ENCODE data around the gene PRDM15.
A peak's percentile ranks its signal among the peaks of the same experiment; 100 is the strongest.

The PRDM15 gene

GRCh38 chr21:41885341-41886024 is 6.3 kb upstream of the PRDM15 start:
- DNase-seq (ENCODE audit: low read depth) = no peak

GRCh38 chr21:41884501-41885030 is 5.4 kb upstream of the PRDM15 start:
- no peak for DNase-seq (ENCODE audit: low read depth)

DNA sequence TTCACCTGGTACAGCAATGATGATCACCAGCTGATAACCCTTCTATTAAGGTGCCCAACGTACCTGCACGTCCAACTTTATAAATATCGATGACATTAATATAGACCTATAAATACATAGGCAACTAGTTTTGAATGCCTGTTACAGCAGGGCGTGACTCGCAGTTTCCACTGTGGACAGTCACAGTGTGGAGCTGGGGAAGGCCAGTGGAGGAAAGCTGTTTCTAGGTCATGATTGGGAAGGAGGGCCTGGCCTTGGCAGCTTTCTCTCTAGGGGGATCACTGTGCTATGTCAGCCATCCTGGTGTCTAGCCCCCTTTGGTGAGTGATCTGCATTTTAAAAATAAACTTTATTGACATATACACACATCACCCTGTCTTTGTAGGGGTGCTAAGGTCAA is 4.4 kb upstream of the PRDM15 start:
- DNase-seq (ENCODE audit: low read depth) = no peak

- no peak for DNase-seq (ENCODE audit: low read depth)
Observed at GRCh38 chr21:41881051-41881450, 1.9 kb upstream of the PRDM15 start.

DNA sequence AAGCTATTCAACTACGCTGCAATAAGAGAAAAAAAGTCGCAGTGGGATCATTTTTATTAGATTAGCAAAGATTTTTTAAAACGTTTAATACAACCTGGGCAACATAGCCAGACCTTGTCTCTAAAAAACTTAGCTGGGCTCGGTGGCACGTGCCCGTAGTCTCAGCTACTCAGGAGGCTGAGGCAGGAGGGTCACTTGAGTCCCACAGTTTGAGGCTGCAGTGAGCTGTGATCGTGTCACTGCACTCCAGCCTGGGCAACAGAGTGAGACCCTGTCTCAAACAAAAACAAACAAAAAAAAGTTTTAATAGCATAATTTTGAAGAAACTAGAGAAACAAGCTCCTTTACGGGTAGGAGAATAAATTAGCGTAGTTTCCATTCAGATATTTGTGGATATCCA is 1.0 kb upstream of the PRDM15 start:
- DNase-seq (ENCODE audit: low read depth) = no peak

- DNase-seq (ENCODE audit: low read depth) = peak; percentile 66
Observed at GRCh38 chr21:41878831-41879189, 334 bp downstream of the PRDM15 start.

DNA sequence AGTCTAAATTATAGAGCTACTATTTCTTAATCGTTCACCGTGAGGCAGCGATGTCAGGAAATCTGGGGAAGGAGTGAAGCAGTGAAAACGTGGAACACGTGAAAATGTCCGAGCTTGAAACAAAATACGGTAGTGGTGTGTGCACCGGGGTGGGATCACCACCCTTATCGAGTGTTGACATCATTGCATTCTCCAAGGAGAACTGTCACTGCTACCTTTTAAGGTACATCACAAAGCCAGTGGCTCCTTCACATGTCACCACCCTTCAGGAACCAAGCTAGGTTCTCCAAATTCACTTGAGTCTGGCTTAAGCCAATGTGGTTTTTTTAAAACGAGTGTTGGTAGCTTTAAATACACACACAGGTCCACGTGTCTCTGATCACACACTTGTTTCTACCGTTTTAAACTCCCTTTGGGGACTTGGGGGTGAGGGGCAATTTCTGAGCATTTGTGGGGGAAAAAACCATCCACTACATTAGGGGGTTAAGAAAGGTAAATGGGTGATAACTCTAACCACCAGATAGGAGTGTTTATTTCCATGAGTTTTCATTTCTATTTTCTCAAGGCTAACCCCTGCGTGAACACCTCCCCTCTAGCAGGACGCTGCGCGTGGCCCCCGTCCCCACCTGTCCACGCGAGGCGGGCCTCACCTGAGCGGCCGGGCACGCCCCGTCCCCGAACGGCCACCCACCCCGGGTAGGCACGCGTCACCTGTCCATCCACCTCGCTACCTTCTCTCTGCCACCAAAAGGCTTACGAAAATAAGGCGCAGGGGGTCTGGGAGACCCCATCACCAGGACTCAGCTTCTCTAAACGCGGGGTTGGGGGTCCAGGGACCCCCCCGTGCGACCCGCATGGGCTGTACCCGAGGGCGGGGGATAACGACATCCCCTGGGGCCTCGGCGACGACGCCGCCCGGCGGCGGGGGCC is 978 bp downstream of the PRDM15 start:
- no peak for DNase-seq (ENCODE audit: low read depth)

DNA sequence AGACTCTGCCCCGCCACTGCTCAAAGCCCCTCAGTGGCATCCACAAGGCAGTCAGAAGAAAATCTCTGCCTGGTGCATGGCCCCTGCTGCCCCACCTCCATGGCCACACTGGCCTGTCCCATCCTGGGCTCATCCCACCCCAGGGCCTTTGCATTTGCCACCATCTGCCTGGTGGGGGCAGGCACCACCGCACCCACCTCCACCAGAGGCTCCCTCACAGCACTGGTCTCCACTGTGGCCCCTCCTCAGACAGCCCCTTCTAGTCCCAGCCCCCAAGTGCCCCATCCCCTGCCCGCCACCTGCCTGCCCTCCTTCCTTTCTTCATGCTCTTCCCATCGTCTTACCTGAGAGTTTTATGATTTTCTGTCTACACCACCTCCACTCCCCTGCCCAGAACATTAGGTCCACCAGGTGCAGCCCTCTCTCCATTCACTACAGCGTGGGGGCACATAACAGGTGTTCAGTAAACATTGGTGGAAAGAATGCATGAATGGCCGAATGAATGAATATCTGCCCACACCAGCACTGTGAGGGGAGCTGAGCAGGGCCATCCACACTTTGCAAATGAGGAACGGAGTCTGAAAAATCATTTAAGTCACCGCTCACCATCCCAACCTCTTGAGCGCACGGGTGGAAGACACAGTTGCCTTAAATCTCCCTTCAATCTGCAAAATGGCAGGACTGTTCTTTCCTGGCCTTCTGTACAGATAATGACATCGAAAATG is 2.1 kb downstream of the PRDM15 start:
- DNase-seq (ENCODE audit: low read depth) = no peak

- no peak for DNase-seq (ENCODE audit: low read depth)
Observed at GRCh38 chr21:41876396-41876795, 2.7 kb downstream of the PRDM15 start.

- no peak for DNase-seq (ENCODE audit: low read depth)
Observed at GRCh38 chr21:41875086-41875485, 4.1 kb downstream of the PRDM15 start.

- DNase-seq (ENCODE audit: low read depth) = no peak
Observed at GRCh38 chr21:41874611-41875010, 4.5 kb downstream of the PRDM15 start.

DNA sequence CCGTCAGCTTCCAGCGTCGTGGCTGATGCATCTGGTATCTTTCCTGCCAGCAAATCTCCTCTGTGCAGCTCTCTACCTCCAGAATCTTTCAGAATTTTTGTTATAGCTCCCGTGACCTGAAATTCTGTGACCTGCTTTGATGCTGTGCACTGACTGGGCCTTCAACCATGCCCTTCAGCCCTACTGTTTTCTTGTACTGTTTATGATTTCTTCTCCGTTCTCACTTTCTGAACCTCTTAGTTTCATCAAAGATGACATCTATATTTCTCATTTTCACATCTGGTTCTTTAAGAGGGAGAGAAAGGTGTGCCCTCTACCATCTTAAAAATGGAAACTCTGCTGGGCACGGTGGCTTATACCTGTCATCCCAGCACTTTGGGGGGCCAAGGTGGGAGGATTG is 5.7 kb downstream of the PRDM15 start:
- no peak for DNase-seq (ENCODE audit: low read depth)

DNA sequence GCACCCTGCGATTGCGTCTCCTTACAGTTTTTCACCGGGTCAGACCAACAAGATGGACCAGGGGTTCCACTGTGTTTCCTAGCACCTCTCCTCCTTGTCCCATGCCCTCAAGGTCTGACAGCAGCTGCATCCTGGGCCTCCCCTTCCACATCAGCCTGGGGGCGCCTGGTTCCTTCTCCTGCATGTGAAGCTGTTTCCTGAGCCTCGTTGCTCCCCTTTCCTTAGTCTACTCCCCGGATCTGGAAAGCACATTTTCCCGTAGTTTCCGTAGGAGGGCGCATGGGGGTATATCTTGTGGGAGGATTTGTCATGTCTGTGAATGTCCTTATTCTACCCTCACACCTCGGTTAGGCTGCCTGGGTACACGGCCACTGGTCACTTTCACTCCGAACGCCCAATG is 6.1 kb downstream of the PRDM15 start:
- DNase-seq (ENCODE audit: low read depth) = no peak

DNA sequence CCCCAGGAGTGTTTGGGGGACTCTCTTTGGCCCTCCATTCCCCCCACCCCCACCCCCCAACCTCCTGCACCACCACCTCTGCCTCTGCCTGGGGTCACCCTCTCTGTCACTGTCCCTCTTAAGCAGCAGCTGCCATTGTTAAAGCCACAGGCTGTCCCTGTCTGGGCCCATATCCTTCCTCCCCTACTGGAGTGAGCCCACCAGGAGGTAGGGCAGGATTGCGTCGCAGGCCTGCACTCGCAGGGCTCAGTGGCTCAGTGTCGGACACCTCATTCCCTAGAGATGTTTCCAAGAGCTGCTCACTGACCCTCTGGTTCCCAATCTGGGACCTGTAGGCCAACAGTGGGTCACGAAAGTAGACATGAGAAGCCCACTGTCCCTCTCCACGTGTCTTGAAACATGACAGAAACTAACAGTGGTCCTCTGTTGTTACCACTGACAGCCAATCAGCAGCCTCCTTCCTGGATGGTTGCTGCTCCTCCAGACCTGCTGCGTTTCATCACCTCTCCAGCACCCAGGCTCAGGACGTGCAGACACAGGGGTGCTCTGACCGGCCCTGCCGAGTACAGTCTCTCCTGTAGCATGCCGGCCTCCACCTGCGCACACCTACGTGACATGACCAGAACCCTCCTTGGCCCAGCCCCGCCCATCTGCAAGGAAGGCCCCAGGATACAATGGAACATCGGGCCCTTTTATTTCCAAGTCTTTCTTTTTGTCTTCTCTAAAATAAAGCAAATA is 7.7 kb downstream of the PRDM15 start:
- no peak for DNase-seq (ENCODE audit: low read depth)

- DNase-seq (ENCODE audit: low read depth) = no peak
Observed at GRCh38 chr21:41869771-41870170, 9.4 kb downstream of the PRDM15 start.

DNA sequence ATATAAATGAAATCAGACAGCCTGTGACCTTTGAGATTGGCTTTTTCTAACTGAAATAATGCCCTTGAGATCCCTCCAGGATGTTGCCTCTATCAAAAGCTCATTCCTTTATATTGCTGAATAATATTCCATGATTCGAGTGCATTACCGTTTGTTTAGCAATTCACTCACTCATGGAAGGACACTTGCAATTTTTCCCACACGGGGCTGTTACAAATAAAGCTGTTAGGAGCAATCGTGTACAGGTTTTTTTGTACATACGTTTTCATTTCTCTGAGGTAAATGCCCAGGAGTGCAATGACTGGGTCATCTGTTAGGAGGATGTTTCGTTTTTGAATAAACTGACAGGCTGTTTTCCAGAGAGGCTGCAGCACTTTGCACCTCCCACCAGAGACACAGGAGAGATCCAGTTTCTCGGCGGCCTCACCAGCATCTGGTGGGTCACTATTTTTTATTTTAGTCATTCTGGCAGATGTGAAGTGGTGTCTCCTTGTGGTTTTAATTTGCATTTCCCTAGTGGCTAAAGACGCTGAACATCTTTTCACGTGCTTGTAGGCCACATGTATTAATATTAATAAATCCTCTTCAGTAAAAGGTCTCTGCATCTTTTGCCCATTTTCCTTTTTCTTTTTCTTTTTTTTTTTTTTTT is 11.0 kb downstream of the PRDM15 start:
- DNase-seq (ENCODE audit: low read depth) = no peak

DNA sequence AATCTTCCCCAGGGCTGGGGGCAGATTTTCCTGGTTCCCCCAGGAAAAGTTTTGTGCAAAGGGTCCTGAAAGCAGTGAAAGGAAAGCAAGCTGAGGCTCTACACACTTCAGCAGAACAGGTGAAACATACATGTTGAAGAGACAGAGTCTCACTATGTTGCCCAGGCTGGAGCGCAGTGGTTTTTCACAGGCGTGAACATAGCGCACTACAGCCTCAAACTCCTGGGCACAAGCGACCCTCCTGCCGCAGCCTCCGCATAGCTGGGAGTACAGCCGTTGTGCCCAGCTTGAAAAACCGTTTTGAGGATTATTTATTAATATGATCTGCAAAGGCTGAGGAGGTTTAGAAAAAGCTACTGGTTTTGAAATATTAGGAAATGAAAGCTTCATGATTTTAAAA is 11.8 kb downstream of the PRDM15 start:
- DNase-seq (ENCODE audit: low read depth) = no peak

- no peak for DNase-seq (ENCODE audit: low read depth)
Observed at GRCh38 chr21:41866274-41866809, 12.8 kb downstream of the PRDM15 start.

DNA sequence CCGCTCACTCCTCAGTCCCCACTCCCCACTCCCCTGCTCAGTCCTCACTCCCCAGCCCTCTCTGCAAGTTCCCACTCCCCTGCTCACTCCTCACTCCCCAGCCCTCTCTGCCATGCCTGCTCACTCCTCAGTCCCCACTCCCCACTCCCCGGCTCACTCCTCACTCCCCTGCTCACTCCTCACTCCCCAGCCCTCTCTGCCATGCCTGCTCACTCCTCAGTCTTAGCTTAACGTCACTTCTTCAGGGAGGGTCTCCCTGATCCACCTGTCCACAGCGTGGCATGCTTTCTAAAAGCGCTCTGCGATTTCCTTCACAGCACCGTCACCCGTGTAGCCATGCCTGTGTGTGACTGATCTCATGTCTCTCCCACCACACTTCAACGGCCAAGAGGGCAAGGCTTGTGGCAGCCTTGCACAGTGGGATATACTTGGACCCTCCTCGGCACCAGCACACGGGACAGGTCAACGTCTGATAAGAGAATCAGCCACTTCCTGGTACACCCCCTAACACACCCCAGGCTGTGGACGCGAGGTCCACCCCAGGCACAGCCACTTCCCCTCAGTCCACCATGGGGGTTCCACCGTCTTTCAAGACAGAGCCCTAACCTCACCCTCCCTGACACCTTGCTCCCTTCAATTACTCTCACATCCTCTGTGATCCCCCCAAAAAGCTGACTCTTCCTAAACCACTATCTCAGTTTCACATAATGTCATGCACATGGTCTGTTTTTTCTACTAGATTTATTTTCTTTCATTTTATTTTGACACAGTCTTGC is 14.0 kb downstream of the PRDM15 start:
- no peak for DNase-seq (ENCODE audit: low read depth)

DNA sequence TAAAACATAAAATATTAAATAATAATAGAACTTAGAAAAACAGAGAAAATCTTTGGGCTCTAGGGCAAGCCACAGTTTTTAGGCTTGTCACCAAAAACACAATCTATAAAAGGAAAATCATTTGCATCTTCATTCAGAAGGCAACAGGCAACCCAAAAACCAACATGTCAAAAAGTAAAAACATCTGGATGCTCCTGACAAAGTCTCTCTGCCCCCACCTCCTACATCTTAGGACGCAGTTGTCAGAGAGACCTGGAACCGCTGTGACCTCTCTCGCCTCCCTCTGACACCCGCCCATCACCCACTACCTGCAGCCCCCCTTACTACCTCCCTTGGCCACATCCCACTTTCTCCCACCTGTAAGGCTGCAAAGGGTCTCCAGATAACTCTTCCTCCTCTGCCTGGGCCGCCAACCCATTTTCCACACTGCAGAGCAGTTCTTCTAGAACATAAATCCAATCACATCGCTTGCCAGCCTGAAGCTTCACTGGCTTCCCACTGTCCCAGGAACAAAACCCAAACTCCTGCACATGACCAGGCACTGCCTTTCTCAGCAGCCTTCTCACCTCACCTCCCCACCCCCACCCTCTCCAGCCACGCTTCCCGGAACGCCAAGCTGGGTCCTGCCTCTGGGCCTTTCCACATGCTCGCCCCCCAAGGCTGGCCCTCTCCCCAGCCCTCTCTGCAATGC is 14.7 kb downstream of the PRDM15 start:
- no peak for DNase-seq (ENCODE audit: low read depth)
